HEK293 (cell line): ENCODE measurements around the gene NEK1.

Experiments
- CTCF ChIA-PET: fragments of 350-600 bp; formaldehyde crosslinking; extraction: SDS; loops from one replicate; lab custom pipeline; 2021; ENCODE audit warnings: antibody characterized with exemption; lab: Yijun Ruan, JAX
- POLR2A ChIA-PET: fragments of 300-600 bp; formaldehyde crosslinking; extraction: SDS; loops from one replicate; lab custom pipeline; 2020; ENCODE audit warnings: antibody characterized with exemption, inconsistent platforms; lab: Yijun Ruan, JAX
- H3K27ac ChIP-seq: fragments of 200-500 bp; sonication (Bioruptor generic); 2 replicates; pipeline ENCODE4 v1.5.1; 2014; ENCODE audit warnings: low read depth, low read length, control low read depth, inconsistent platforms; ENCODE audit errors: extremely low read depth
- H3K36me3 ChIP-seq, 2 experiments: fragments of 200-500 bp in 1 of 2; sonication (Bioruptor generic) in 1 of 2; 1 replicate in 1 of 2; 2 replicates in 1 of 2; pipeline ENCODE4 v1.5.1; 2014 to 2017; ENCODE audit warnings: inconsistent platforms in 2 of 2, low read length in 2 of 2; ENCODE audit not compliant: control insufficient read depth in 2 of 2, insufficient read depth in 1 of 2
- H3K4me1 ChIP-seq: fragments of 200-500 bp; sonication (Bioruptor generic); 2 replicates; pipeline ENCODE4 v1.5.1; 2014; ENCODE audit warnings: mild to moderate bottlenecking, low read length, inconsistent platforms; ENCODE audit not compliant: control insufficient read depth, insufficient read depth
- H3K4me3 ChIP-seq: 2 replicates; pipeline ENCODE4 v1.5.1; 2011; ENCODE audit warnings: low read depth, mild to moderate bottlenecking, control low read depth, low read length, moderate library complexity
- H3K9me3 ChIP-seq: fragments of 200-500 bp; sonication (Bioruptor generic); 2 replicates; pipeline ENCODE4 v1.5.1; 2014; ENCODE audit warnings: low read depth, low read length, inconsistent platforms; ENCODE audit not compliant: control insufficient read depth, insufficient read depth
- BCL6B ChIP-seq: fragments of 450-650 bp; formaldehyde crosslinking; IDR thresholded peaks from 2 replicates; pipeline ENCODE4 v1.5.1; 2017; ENCODE audit warnings: missing biosample characterization, missing genetic modification characterization
- EGR2 ChIP-seq: fragments of 450-650 bp; formaldehyde crosslinking; IDR thresholded peaks from 2 replicates; pipeline ENCODE4 v1.5.1; 2016; ENCODE audit warnings: low read depth, missing biosample characterization, missing genetic modification characterization
- ELK4 ChIP-seq: IDR thresholded peaks from 2 replicates; pipeline ENCODE4 v1.6.1; 2011; ENCODE audit warnings: mild to moderate bottlenecking, low read depth, low read length, borderline replicate concordance
- GLIS1 ChIP-seq: fragments of 450-650 bp; formaldehyde crosslinking; IDR thresholded peaks from 2 replicates; pipeline ENCODE4 v1.5.1; 2016; ENCODE audit warnings: missing biosample characterization, missing genetic modification characterization
- PATZ1 ChIP-seq: fragments of 450-650 bp; formaldehyde crosslinking; IDR thresholded peaks from 2 replicates; pipeline ENCODE4 v1.5.1; 2016; ENCODE audit warnings: missing biosample characterization, missing genetic modification characterization
- SETDB1 ChIP-seq: IDR thresholded peaks from one replicate; pipeline ENCODE4 v1.6.1; 2017; ENCODE audit warnings: mild to moderate bottlenecking, low read length, moderate library complexity, mixed read lengths; ENCODE audit not compliant: insufficient read length
- SP3 ChIP-seq: fragments of 450-650 bp; formaldehyde crosslinking; IDR thresholded peaks from 2 replicates; pipeline ENCODE4 v1.5.1; 2016; ENCODE audit warnings: missing biosample characterization, missing genetic modification characterization
- ZBTB17 ChIP-seq: fragments of 450-650 bp; formaldehyde crosslinking; IDR thresholded peaks from 2 replicates; pipeline ENCODE4 v1.5.1; 2016; ENCODE audit warnings: missing biosample characterization, missing genetic modification characterization
- ZFHX2 ChIP-seq: fragments of 450-650 bp; formaldehyde crosslinking; conservative IDR thresholded peaks from 2 replicates; pipeline ENCODE4 v1.5.1; 2016; ENCODE audit warnings: missing biosample characterization, missing genetic modification characterization
- ZNF146 ChIP-seq: fragments of 450-650 bp; formaldehyde crosslinking; IDR thresholded peaks from 2 replicates; pipeline ENCODE4 v1.5.1; 2016; ENCODE audit warnings: missing biosample characterization, missing genetic modification characterization
- ZNF157 ChIP-seq: fragments of 450-650 bp; formaldehyde crosslinking; IDR thresholded peaks from 2 replicates; pipeline ENCODE4 v1.5.1; 2016; ENCODE audit warnings: missing biosample characterization, missing genetic modification characterization
- ZNF354C ChIP-seq: fragments of 450-650 bp; formaldehyde crosslinking; IDR thresholded peaks from 2 replicates; pipeline ENCODE4 v1.5.1; 2016; ENCODE audit warnings: missing biosample characterization, missing genetic modification characterization, low read depth, borderline replicate concordance
- ZNF366 ChIP-seq: fragments of 450-650 bp; formaldehyde crosslinking; conservative IDR thresholded peaks from 2 replicates; pipeline ENCODE4 v1.5.1; 2016; ENCODE audit warnings: missing biosample characterization, missing genetic modification characterization
- ZNF433 ChIP-seq: fragments of 450-650 bp; formaldehyde crosslinking; IDR thresholded peaks from 2 replicates; pipeline ENCODE4 v1.5.1; 2016; ENCODE audit warnings: missing biosample characterization, missing genetic modification characterization, low read depth
- ZNF521 ChIP-seq: fragments of 450-650 bp; formaldehyde crosslinking; IDR thresholded peaks from 2 replicates; pipeline ENCODE4 v1.5.1; 2017; ENCODE audit warnings: missing biosample characterization, mild to moderate bottlenecking, missing genetic modification characterization
- ZNF645 ChIP-seq: fragments of 450-650 bp; formaldehyde crosslinking; IDR thresholded peaks from 2 replicates; pipeline ENCODE4; 2016; ENCODE audit warnings: missing biosample characterization, missing genetic modification characterization

Gene NEK1

GRCh38 chr4:169412046-169412445 lies 200.3 kb downstream of the NEK1 start (continued):
- no peak for TF ChIP-seq ZNF366

DNA sequence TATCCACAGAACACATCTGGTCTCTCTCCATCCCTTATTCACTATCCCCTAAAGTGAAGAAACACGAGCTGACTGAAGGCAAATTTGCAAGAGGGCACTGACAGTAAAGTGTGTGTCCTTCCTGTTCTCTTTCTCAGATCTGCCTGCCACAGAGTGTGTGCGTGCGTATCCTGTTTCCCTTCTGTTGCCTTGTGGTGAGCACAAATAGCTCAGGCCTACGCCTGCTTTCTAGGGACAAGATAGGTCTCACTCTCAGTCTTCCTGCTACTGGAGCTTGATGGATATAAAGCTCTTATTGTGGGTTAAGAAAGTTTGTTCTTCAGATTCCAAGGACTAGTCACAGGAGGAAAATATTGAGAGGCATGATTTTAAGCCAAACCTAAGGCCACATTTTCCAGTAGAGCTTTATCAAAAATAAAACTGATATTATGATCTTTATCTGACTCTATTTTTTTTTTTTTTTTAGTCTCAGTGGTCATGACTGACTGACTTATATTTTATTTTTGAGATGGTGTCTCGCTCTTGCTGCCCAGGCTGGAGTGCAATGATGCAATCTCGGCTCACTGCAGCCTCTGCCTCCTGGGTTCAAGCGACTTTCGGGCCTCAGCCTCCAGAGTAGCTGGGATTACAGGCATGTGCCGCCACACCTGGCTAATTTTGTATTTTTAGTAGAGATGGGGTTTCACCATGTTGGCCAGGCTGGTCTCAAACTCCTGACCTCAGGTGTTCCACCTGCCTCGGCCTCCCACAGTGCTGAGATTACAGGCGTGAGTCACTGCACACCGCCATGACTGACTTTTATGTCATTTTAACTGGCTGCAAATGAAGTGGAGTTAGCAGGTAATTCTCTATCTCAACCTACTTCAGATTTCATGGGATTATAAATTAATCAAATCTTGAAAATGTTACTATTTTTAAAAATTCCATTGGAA lies 201.3 kb downstream of the NEK1 start:
- Histone ChIP-seq H3K36me3 (no peaks in the 10 kb centered on the region), H3K9me3 (no peaks in the 10 kb centered on the region), H3K4me1 (no peaks in the 10 kb centered on the region), H3K27ac (no peak overlapping the region), H3K4me3 (no peak overlapping the region)
- TF ChIP-seq EGR2 (tag by site-specific recombination) (no peak), BCL6B (tag by site-specific recombination) (0 out of 2 replicates have a peak, but pooled peaks have one; percentile 14)
- CTCF ChIA-PET: interaction anchor here (0.6 to 0.9 kb wide), 2 partner anchors 178 to 1225 kb away, joined by 3 to 5 read pairs; no protein-coding TSS in a partner anchor
- POLR2A ChIA-PET: no interaction called here

DNA sequence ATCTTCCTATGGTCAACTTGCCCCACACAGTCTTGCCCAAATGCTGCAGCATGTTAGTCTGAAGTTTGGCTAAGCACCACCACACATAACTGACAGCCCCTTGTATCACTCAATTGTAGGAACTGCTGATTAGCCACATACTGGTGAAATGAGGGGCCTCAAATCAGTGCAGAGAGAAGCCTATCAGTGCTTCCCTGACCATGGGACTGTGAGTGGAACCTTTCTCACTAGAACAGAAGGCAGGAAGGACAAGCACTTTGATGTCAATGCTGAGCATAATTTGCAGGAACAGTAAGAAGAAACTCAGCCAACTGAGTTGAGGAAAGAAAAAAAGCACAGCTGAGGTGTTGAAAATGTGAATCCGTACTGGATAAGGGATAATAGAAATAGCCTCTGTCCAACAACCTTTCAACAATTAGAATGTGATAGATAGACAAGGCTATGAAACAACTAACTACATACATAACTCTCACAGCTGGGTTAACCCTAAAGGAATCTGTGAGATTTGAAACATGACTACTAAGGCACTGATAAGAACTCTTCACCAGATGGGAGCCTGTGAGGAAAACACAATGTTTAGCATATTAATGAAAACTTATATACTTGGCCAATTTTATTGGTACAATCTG lies 205.1 kb downstream of the NEK1 start:
- TF ChIP-seq PATZ1 (tag by site-specific recombination) (no peak), ZNF157 (no peak), ZNF146 (tag by site-specific recombination) (no peak), ZBTB17 (no peak), ZNF645 (tag by site-specific recombination) (no peak), ZNF433 (tag by site-specific recombination) (no peak), ZFHX2 (tag by site-specific recombination) (no peak), ZNF521 (no peak), ZNF354C (no peak), ELK4 (no peak), GLIS1 (no peak), SP3 (tag by site-specific recombination) (no peak), SETDB1 (no peak), ZNF366 (no peak), EGR2 (tag by site-specific recombination) (no peak)
- Histone ChIP-seq H3K36me3 (peaks cover 0 to 3% of the 10 kb centered on the region in 2 experiments; a peak in 1 of 3 replicates), H3K27ac (no peak overlapping the region), H3K4me1 (no peaks in the 10 kb centered on the region), H3K4me3 (no peak overlapping the region), H3K9me3 (no peaks in the 10 kb centered on the region)
- ChIA-PET POLR2A (no interaction called here), CTCF (no interaction called here)
